ENCODE data around the gene CMA1. TPM values are rescaled to one million over a fixed set of nuclear protein-coding genes. Genes with fewer than 3 reads are reported as not detected.
"Not testable (repeated sequence)": the region's sequence is repeated elsewhere in the genome, so short reads cannot be mapped to it uniquely, and the experiment has no call there.

Gene CMA1, protein sequence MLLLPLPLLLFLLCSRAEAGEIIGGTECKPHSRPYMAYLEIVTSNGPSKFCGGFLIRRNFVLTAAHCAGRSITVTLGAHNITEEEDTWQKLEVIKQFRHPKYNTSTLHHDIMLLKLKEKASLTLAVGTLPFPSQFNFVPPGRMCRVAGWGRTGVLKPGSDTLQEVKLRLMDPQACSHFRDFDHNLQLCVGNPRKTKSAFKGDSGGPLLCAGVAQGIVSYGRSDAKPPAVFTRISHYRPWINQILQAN
- polyA plus RNA-seq (2011; rRNA removed) (not detected in 2 replicates), polyA minus RNA-seq (2011; rRNA and poly(A)+ RNA removed) (not detected in 2 replicates)

GRCh38 chr14:24508155-24508840 is at the start of gene CMA1:
TSS of gene CMA1 (minus strand) at chr14:24508265. CDS start at chr14:24508235, 30 bp downstream.
- POLR2A ChIA-PET: no interaction called here
- no peak for TF ChIP-seq CTCF (IDR thresholded peaks at IDR 0.05; ENCODE audit: insufficient read depth, low read depth, low read length)
- CTCF ChIA-PET: no interaction called here

GRCh38 chr14:24556756-24557155 is 48.7 kb upstream of the CMA1 start:
- Histone ChIP-seq H3K4me3 (ENCODE audit: low read depth, low read length) (no peak overlapping the region), H3K27me3 (ENCODE audit: control insufficient read depth, insufficient read depth, low read length) (no peaks in the 10 kb centered on the region), H3K36me3 (ENCODE audit: control insufficient read depth, insufficient read depth, low read length) (no peaks in the 10 kb centered on the region)
- no peak for DNase-seq (ENCODE audit: low read depth)
- CTCF ChIA-PET: no interaction called here
- POLR2A ChIA-PET: no interaction called here
- TF ChIP-seq CTCF (IDR thresholded peaks at IDR 0.05; ENCODE audit: insufficient read depth, low read depth, low read length): no peak

More at GRCh38 chr14:24508155-24508840, at the start of gene CMA1:
- no peak for DNase-seq (ENCODE audit: low read depth)
- Histone ChIP-seq H3K4me3 (ENCODE audit: low read depth, low read length) (no peak within 1 kb of the TSS), H3K36me3 (ENCODE audit: control insufficient read depth, insufficient read depth, low read length) (no peaks in the 10 kb centered on the region), H3K27me3 (ENCODE audit: control insufficient read depth, insufficient read depth, low read length) (no peaks in the 10 kb centered on the region)

GRCh38 chr14:24549064-24549463 is 41.0 kb upstream of the CMA1 start:
- DNase-seq (ENCODE audit: low read depth); POLR2A ChIA-PET; H3K27me3 ChIP-seq (ENCODE audit: control insufficient read depth, insufficient read depth, low read length); H3K4me3 ChIP-seq (ENCODE audit: low read depth, low read length); CTCF ChIA-PET; H3K36me3 ChIP-seq (ENCODE audit: control insufficient read depth, insufficient read depth, low read length): not testable (repeated sequence)

DNA sequence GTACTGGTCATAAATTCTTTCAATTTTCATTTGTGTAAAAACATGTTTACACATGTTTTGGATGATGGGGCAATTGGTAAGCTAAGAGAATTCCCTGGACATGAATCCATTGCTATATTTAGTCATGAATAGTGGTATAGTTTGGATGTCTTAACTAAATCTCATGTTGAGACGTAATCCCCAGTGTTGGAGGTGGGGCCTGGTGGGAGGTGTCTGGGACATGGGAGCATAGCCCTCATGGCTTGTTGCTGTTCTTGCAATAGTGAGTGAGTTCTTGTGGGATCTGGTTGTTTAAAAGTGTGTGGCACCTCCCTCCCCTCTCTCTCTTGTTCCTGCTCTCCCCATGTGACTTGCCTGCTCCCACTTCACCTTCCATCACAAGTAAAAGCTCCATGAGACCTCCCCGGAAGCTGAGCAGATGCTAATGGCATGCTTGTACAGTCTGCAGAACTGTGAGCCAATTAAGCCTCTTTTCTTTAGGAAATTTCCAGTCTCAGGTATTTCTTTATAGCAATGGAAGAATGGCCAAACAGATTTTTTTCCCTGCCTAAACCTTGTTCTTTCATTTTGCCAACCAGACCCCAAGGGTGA is 34.4 kb upstream of the CMA1 start:
- ChIA-PET CTCF (no interaction called here), POLR2A (no interaction called here)
- no peaks in the 10 kb centered on the region for H3K27me3 ChIP-seq (ENCODE audit: control insufficient read depth, insufficient read depth, low read length)
- no peak for TF ChIP-seq CTCF (IDR thresholded peaks at IDR 0.05; ENCODE audit: insufficient read depth, low read depth, low read length)
- no peaks in the 10 kb centered on the region for H3K36me3 ChIP-seq (ENCODE audit: control insufficient read depth, insufficient read depth, low read length)
- no peak overlapping the region for H3K4me3 ChIP-seq (ENCODE audit: low read depth, low read length)
- DNase-seq (ENCODE audit: low read depth): no peak

GRCh38 chr14:24535737-24536136 is 27.7 kb upstream of the CMA1 start:
- ChIA-PET CTCF (no interaction called here), POLR2A (no interaction called here)
- Histone ChIP-seq H3K36me3 (ENCODE audit: control insufficient read depth, insufficient read depth, low read length) (no peaks in the 10 kb centered on the region), H3K4me3 (ENCODE audit: low read depth, low read length) (no peak overlapping the region), H3K27me3 (ENCODE audit: control insufficient read depth, insufficient read depth, low read length) (no peaks in the 10 kb centered on the region)
- TF ChIP-seq CTCF (IDR thresholded peaks at IDR 0.05; ENCODE audit: insufficient read depth, low read depth, low read length): no peak
- DNase-seq (ENCODE audit: low read depth): no peak
